ENCODE measurements around the gene JAKMIP1.

JAKMIP1 gene

GRCh38 chr4:6042293-6043063 lies 157.9 kb downstream of the JAKMIP1 start:
- DNase-seq (ENCODE audit: low spot score): no peak

DNA sequence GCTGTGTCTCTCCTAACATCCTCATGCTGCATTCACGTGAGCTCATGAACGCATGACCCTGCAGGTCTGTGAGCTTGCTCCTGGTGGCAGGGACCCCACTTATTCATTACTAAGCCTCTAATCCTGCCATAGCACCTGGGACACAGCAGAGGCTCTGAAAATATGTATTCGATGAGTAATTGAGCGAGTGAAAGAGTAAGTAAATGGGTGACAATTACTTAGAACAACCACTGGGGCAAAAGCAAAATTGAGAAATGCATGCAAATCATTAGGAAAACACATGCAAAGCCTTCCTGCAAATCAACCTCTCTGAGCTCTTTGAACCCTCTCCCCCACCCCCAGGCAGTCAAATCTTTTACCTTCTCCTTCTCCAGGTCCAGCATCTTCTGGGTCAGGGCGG lies 158.5 kb downstream of the JAKMIP1 start:
- no peak for DNase-seq (ENCODE audit: low spot score)

GRCh38 chr4:6038711-6039110 lies 161.6 kb downstream of the JAKMIP1 start:
- no peak for DNase-seq (ENCODE audit: low spot score)

DNA sequence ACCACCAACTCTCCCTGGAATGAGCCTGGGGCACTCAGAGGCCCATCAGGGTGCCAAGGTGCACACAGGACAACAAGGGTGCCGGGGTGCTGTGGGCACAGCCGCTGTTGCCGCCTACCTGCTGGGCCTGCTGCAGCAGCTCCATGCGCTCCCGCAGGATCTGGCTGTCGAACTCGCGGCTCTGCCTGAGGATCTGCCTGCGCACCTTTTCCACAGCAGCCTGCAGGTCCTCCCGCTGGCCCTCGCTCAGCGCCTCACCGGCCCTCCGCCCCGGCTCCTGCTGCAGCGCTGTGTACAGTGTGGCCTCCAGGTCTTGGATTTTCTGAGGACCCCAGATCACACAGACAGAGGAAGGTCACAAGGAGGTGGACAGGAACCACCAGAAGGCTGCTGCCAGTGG lies 164.6 kb downstream of the JAKMIP1 start:
- no peak for DNase-seq (ENCODE audit: low spot score)

DNA sequence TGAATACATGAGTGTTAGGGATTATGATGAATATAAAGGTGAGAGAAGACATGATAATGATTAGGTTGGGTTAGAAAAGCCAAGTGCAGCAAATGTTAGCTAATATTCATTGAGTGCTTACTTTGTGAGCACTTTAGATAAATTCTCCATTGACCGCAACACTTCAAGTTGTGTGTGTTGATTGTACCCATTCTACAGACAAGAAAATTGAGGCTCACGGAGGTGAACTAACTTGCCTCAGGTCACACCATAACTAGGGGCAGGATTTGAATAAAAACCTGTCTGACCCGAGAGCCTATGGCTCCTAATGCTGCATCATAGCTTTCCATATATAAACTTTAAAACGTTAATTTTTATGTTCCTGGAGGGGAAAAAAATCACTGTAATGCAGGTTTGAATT lies 167.0 kb downstream of the JAKMIP1 start:
- no peak for DNase-seq (ENCODE audit: low spot score)

DNA sequence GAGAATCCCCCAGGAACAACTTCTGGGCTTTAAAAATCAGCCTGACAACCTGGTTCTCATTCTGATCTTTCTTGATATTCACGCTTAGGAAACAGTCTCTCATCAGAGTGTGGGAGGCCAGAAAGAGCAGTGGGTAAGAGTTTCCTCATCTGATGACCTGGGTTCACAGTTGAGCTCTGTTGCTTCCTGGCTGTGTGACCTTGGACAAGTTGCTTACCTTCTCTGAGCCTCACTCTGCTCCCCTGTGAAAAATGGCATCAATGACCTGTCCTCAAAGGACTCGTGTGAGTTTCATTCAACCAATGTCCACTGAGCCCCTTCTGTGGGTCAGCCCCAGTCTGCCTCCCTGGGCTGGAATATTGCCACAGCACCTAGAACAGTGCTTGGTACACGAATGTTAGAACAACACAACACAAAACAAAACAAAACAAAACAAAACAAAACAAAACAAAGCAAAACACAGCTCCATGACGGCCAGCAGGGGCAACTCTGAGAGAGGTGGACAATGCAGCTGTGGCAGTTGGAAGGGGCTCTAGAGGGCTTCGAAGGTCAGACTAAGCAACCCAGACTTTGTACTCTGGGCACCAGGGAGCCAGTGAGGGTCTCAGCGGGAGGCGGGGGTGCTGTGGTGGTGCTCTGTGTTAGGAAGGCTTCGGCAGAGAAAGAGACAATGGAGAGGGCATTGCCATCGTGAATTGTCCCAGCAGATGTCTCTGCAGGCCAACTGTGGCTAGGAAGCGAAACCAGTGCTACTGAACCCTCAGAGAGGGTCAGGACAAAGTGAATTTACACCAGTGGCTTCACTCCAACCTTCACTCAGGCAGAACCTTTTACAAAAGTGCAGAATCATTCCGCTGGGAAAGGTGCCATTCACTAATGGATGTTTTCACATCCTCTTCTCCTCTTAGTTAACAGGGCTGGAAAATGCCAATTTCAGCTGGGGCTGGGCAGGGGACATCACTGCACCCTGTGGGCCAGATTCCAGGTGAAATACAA lies 167.8 kb downstream of the JAKMIP1 start:
- no peak for DNase-seq (ENCODE audit: low spot score)

- DNase-seq (ENCODE audit: low spot score): no peak
These were observed 168.5 kb downstream of the JAKMIP1 start for GRCh38 chr4:6031846-6032245.

DNA sequence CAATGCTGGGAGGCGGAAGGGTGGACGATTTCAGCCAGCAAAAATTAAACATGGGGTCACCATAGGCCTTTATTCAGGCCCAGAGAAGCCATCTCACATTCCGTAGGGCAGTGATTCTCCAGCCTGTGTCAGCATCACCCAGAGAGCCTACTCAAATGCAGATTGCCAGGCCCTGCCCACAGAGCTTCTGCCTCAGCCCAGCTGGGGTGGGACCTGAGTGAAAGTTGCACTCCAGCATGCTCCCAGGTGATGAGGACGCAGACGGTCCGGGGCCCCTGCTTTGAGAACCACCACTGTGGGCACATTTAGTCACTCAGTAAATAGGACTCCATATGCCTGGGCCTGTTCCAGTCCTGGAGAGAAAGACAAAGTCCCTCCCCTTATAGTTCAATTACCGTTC lies 169.7 kb downstream of the JAKMIP1 start:
- no peak for DNase-seq (ENCODE audit: low spot score)

- no peak for DNase-seq (ENCODE audit: low spot score)
These were observed 171.1 kb downstream of the JAKMIP1 start for GRCh38 chr4:6029254-6029653.

GRCh38 chr4:6028168-6028567 lies 172.2 kb downstream of the JAKMIP1 start:
- DNase-seq (ENCODE audit: low spot score): no peak

DNA sequence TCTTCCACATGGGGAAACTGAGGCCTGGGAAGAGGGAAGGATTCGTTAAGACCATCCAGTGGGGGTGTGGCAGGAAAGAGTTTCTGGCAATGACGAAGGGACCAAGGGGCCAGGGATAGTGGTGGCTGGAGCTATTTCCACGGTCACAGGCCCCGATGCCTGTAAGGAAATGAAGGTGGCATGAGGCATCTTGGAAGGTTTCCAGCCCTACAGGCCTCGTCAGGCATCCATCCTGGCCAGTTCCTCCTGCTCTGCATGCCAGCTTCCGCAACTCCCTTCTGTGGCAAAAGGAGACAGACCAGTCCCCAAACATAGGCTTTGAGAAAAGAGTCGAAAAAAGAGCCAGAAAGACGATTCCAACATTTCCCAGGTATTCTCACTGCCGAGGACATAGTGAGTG lies 173.0 kb downstream of the JAKMIP1 start:
- DNase-seq (ENCODE audit: low spot score): no peak

DNA sequence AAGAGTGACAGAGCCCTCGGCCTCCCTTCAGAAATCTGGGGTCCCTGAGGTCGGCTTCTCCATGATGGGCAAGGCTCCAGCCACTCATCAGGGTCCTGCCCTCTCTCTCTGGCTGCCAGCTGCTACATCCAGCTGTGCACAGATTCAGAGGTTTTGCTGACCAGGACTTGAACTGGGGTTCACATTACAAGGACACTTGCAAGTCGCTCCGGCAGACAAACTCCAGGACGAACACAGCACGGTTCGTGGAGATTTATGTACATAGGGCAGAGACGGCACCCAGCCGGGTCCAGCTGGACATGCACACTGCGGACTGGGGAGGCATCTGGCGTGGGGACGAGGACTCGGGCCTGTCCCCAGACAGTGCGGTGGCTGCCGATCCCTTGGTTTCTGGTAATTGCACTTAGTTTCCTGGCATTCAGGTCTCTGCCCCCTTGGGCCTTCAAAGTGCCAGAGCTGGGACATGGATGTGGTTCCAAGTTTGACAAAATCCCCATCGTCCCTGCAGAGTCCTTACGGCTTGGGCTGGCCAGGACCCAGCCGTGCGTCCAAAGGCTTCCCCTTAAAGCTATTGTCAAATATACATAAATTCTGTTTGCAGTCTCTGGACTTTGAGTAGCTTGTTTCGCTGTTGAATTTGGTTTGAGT lies 175.9 kb downstream of the JAKMIP1 start:
- DNase-seq (ENCODE audit: low spot score): no peak

- DNase-seq (ENCODE audit: low spot score): no peak
These were observed 176.6 kb downstream of the JAKMIP1 start for GRCh38 chr4:6023731-6024130.

- DNase-seq (ENCODE audit: low spot score): no peak
These were observed 177.6 kb downstream of the JAKMIP1 start for GRCh38 chr4:6022607-6023288.

- DNase-seq (ENCODE audit: low spot score): no peak
These were observed 178.3 kb downstream of the JAKMIP1 start for GRCh38 chr4:6021831-6022606.

DNA sequence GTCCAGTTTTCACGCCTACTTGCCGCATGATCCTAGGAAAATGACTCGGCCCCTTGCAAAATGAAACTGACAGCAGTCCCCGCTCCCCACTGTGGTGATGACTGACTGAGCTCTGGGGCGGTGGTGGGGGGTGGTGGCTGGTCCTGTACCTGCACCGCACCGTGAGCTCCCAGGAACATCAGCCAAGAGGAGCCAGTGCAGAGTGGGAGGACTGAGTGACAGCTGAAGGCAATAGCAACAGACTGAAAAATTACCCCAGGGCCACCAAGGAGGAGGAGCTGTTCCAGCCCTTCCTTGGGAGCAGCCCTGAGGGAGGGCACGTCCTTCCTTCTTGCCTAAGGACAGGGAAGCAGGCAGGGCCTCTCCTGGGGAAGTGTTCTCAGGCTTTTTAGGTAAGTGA lies 179.7 kb downstream of the JAKMIP1 start:
- DNase-seq (ENCODE audit: low spot score): no peak

GRCh38 chr4:6019316-6020263 lies 180.8 kb downstream of the JAKMIP1 start:
- DNase-seq (ENCODE audit: low spot score): peak; percentile 72

- DNase-seq (ENCODE audit: low spot score): no peak
These were observed 182.0 kb downstream of the JAKMIP1 start, which contains the start of gene C4orf50 for GRCh38 chr4:6018331-6018730. TSS of gene C4orf50 (minus strand) at chr4:6018431.

DNA sequence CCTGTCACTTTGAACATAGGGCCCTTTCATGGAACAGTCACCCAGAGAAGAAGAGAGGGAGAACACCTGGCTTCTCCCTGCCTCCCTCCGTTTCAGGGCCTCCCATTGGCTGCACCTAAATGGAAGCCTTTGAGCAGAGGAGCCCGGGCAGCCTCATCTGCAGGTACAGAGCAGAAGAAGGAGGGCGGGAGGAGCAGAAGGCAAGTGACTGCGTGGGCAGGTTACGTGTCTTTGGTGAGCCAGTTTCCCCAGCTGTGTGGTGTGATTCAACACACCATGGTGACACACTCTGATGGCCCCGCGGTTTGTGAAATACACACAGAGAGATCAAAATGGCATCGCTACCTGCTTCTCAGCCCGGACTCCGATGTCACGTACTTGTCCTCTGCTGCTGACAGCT lies 182.5 kb downstream of the JAKMIP1 start:
- DNase-seq (ENCODE audit: low spot score): no peak

DNA sequence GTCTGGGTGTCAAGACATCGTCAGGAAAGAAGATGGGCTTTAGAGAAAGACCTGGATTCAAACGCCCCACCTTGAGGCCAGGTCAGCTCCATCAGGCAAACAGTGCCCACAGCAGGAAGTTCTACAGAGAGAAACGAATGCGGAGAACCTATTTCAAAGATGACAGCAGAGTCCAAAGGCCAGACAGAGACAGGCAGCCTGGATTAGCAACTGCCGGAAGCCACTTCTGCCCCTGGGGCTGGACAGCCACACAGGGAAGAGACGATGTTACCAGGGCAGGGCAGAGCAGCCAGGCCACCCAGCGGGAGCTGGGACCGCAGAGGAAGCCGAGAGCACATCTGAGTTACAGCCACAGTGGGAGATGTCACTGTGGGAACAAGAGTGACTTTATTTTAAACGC lies 183.3 kb downstream of the JAKMIP1 start:
- peak; percentile 5 for DNase-seq (ENCODE audit: low spot score)

All from LoVo (cell line).